NCI-H187 treated with DMSO at 0.1 percent for 48 hours (cell line): ENCODE results near the gene PRR29.

Source experiments
- DNase-seq: peaks from one replicate; lab custom pipeline; 2025; lab: John Stamatoyannopoulos, UW

PRR29 gene

GRCh38 chr17:63998050-63998720, at the start of gene PRR29:
PRR29 (plus strand) TSS chr17:63998351; CDS start chr17:63998365, 14 bp downstream.
- DNase-seq, result no peak

- DNase-seq, result no peak
Observed at GRCh38 chr17:63948521-63948920, 49.6 kb upstream of the PRR29 start.

GRCh38 chr17:63949576-63950250, 48.4 kb upstream of the PRR29 start:
- no peak for DNase-seq

GRCh38 chr17:63950940-63951907, 46.9 kb upstream of the PRR29 start:
- no peak for DNase-seq

GRCh38 chr17:63954402-63955063, 43.6 kb upstream of the PRR29 start:
- no peak for DNase-seq

DNA sequence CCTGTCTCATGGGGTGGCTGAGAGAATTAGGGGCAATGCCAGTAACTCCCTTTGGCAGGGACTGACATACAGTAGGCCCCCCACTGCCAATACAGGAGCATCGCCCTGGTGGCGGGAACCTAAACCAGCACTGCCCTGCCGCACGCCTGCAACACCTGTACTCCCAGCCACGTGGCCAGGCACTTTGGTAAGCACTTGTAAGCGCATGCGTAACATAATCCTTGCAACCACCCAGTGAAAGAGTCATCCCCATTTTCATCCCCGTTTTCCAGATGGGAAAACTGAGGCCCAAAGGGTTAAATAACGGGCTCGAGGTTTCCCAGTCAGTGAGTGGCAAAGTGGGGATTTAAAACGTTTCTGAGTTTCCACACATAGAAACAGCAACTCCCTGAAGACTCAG, 42.9 kb upstream of the PRR29 start:
- DNase-seq, result no peak

- no peak for DNase-seq
Observed at GRCh38 chr17:63955791-63956190, 42.4 kb upstream of the PRR29 start.

DNA sequence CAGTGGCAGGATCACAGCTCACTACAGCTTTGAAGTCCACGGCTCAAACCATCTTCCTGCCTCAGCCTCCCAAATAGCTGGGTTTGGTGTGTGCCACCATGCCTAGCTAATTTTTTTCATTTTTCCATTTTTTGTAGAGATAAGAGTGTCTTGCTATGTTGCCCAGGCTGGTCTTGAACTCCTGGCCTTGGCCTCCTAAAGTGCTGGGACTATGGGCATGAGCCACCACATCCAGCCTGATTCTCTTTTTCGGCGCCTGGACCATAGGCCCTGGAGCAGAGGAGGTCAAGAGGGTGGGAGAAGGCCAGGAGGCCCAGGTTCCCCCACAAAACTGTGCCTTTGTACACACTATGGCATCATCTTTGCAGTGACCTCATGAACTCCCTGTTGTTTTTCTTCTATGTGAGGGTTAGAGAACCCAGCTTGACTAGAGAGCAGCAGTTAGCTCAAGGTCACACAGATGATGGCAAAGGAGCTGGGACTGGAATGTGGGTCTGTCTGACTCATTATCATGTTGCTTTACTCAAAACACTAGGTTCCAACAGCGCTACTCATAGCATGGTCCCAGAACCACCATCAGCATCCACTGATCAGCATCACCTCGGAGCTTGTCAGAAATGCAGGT, 41.7 kb upstream of the PRR29 start:
- no peak for DNase-seq

- no peak for DNase-seq
Observed at GRCh38 chr17:63960006-63960405, 38.1 kb upstream of the PRR29 start.

- DNase-seq, result no peak
Observed at GRCh38 chr17:63960430-63960829, 37.7 kb upstream of the PRR29 start.

DNA sequence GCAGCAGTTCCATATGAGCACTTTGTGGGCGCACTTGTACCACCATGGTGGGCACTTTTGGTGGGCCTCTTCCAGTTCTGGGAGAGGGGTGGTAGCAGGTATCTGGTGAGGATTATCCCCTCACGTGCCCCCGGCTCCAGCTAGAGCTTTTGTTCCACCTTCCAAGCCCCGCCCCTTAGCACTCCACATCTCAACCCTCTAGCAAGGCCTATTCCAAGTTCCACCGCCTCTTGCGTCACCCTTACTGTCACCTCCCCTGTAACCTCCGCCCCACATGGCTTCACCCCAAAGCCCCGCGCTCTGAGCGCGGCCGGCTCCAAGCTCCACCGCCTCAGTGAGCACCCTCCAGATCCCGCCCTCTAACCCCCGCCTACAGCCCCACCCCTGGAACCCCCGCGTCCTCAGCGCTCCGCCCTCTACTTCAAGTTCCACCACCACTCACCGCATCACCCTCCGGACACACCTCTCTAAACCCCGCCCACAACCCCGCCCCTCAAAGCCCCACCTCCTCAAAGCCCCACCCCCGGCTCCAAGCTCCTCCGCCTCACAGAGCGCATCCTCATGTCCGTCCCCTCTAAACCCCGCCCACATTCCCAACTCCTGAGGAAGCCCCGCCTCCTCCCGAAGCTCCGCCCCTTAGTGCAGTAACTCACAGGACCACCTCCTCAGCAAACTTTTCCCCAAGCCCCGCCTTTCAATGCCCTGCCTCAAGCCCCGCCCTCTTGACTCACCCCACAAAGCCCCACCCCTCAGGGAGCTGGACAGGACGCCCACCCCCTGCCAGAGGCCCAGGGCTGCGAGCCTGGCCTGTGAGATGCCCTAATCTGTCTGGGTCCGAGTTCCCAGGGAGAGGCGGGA, 36.6 kb upstream of the PRR29 start:
- no peak for DNase-seq

- DNase-seq, result no peak
Observed at GRCh38 chr17:63962298-63962744, 35.8 kb upstream of the PRR29 start.

GRCh38 chr17:63963123-63963522, 35.0 kb upstream of the PRR29 start:
- no peak for DNase-seq

- no peak for DNase-seq
Observed at GRCh38 chr17:63966646-63967264, 31.4 kb upstream of the PRR29 start.

GRCh38 chr17:63967953-63968352, 30.2 kb upstream of the PRR29 start:
- DNase-seq, result no peak

GRCh38 chr17:63969278-63969677, 28.9 kb upstream of the PRR29 start:
- no peak for DNase-seq

DNA sequence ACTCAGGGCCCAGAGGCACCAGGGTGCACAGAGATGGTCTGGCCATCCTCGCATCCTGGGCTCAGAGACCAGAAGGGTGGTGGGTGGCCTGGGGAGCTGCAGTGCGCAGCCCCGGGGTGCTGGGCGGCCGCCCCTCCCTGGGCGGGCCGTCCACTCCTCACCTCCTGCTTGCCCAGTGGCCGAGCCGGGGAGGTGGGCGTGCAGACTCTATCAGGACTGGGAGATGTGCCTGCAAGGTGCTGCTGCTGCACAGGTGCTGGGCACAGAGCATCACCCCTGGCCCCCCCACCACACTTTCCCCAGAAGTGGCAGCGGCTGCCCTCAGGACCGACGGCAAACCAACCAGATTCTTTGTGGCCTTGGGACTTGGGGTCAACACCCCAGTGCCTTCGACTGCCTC, 25.4 kb upstream of the PRR29 start, which contains the start of gene SCN4A:
TSS of gene SCN4A (minus strand) at position 123 of the 400 bp plus-strand sequence. CDS start at position 46, 77 bp downstream.
- DNase-seq, result no peak

DNA sequence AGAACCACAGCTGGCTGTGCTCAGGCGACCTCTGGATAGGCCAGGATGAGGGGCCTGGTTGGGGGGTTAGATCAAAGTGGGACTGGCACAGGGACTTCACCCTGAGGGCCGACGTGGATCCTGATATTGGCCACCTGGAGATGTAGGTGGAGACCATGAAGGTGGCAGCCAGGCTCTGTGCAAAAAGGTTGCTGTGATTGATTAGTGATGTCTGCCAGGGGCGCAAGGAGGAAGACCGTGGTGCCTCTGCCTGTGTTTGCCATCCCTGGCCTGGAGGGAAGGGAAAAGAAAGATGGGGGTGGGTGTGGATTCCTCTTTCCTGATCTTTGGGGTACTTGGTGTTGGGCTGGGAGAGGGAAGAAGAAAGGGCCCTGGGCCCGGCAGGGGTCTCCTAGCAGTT, 24.9 kb upstream of the PRR29 start:
- DNase-seq, result no peak

GRCh38 chr17:63973930-63974593, 24.1 kb upstream of the PRR29 start:
- DNase-seq, result no peak
